Body of pancreas (tissue), 4 donors: ENCODE measurements around the gene PBX3.

Source experiments
- POLR2A ChIP-seq, 3 donors: fragments of 450-650 bp; IDR thresholded peaks; one replicate each; pipeline ENCODE4 v1.6.1; 2016; ENCODE audit warnings: antibody characterized with exemption in 3 of 3, mild to moderate bottlenecking in 2 of 3
- TF ChIP-seq, protein P1 (sequence below), 7 experiments: fragments of 450-650 bp in 4 of 7; fragments of 200-600 bp in 3 of 7; sonication (generic) in 3 of 7; IDR thresholded peaks; one replicate each; pipeline ENCODE4 v1.5.1; 2016 to 2019; ENCODE audit warnings: antibody characterized with exemption in 7 of 7

DNA sequence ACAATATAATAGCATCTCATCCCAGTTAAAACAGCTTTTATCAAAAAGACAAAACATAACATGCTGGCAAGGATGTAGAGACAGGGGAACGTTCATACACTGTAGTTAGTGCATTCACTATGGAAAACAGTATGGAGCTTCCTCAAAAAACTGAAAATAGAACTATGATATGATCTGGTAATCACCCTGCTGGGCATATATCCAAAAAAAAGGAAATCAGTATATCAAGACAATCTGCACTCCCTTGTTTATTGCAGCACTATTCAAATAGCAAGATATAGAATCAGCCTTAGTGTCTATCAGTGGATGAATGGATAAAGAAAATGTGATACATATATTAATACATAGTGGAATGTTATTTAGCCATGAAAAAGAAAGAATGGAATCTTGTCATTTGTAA lies 88.5 kb downstream of the PBX3 start:
- TF ChIP-seq, protein P1, sequence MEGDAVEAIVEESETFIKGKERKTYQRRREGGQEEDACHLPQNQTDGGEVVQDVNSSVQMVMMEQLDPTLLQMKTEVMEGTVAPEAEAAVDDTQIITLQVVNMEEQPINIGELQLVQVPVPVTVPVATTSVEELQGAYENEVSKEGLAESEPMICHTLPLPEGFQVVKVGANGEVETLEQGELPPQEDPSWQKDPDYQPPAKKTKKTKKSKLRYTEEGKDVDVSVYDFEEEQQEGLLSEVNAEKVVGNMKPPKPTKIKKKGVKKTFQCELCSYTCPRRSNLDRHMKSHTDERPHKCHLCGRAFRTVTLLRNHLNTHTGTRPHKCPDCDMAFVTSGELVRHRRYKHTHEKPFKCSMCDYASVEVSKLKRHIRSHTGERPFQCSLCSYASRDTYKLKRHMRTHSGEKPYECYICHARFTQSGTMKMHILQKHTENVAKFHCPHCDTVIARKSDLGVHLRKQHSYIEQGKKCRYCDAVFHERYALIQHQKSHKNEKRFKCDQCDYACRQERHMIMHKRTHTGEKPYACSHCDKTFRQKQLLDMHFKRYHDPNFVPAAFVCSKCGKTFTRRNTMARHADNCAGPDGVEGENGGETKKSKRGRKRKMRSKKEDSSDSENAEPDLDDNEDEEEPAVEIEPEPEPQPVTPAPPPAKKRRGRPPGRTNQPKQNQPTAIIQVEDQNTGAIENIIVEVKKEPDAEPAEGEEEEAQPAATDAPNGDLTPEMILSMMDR (IDR thresholded peaks at IDR 0.05): no peak
- no peak for TF ChIP-seq POLR2A (IDR thresholded peaks at IDR 0.05)
